ENCODE results near the gene GPR82.
"Not testable (repeated sequence)": the region's sequence is repeated elsewhere in the genome, so short reads cannot be mapped to it uniquely, and the experiment has no call there.

The GPR82 gene, protein sequence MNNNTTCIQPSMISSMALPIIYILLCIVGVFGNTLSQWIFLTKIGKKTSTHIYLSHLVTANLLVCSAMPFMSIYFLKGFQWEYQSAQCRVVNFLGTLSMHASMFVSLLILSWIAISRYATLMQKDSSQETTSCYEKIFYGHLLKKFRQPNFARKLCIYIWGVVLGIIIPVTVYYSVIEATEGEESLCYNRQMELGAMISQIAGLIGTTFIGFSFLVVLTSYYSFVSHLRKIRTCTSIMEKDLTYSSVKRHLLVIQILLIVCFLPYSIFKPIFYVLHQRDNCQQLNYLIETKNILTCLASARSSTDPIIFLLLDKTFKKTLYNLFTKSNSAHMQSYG

DNA sequence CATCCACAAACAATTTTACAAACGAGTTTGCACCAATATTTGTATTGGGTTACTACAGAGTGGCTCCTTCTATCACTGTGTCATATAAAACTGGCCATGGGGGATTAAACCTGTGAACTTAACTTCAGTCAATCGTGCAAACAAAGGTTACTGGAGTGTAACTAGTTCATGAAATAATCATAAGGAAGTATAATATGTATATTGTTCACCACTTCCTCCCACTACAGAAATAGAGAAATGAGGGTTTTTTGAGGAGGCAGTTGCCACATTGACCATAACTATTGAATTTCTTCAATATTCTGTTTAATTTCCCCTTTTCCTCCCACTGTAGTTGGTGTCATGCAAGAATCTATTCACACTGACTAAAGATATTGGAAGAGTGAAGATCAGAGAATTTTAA, at the start of gene GPR82:
Gene GPR82 (plus strand): TSS at position 356 of the 400 bp plus-strand sequence. CDS start 2,846 bp downstream, outside the sequence.
- no peak for DNase-seq (ENCODE audit: low read depth in 2 of 2)

DNA sequence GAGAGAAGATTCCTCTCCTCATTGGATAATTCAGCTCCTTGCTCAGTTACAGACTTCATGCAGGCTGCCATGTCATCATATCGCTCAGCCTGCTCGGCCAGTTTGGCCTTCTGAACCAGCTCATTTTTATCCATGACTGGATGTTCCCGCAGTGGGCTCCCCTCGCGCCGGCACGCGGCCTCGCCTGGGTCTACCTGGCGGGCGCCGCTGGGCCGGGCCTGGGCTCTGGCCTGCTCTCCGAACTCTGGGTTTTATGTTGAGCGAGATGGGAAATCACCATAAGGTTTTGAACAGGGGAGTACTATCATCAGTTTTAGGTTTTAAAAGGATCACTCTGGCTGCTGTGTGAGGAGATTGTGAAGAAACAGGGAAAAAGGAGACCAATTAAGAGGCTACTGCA, 47.6 kb upstream of the GPR82 start:
- DNase-seq (ENCODE audit: low read depth in 2 of 2), result not testable (repeated sequence)

DNA sequence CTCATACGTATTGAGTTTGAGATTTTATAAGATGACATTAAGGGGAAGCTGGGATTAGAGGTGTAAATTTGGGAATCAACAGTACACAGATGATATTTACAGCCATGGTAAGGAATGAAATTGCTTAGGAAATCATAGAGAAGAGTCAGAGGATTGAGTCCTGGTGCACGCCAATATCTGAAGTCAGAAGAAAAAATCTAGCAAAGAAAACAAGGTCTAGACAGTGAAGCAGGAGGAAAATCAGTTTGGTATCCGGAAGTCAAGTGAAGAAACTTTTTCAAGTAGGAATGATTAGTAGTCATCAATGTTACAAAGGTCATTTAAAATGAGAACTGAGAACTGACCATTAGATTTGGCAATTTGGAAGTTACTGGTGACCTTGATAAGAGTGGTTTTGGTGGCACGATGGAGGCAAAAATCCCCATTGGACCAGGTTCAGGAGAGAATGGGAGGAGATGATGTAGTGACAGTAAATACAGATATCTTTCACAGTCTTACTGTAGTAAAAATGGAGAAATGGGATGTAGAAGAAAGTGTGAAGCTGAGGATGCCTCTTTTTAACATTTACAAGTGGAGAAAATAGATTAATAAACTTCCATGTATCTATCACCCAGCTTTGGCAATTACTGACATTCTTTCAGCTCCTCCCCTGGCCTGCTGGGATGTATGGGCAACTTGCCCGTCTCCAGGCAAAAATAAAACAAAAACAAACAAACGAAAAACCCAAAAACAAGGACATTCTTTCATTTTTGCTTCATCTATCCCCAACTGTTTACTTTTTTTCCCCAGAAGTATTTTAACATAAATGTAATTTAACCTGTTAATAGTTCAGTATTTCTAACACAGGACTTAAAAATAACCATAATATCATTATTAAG, 46.6 kb upstream of the GPR82 start:
- DNase-seq (ENCODE audit: low read depth in 2 of 2), result no peak

DNA sequence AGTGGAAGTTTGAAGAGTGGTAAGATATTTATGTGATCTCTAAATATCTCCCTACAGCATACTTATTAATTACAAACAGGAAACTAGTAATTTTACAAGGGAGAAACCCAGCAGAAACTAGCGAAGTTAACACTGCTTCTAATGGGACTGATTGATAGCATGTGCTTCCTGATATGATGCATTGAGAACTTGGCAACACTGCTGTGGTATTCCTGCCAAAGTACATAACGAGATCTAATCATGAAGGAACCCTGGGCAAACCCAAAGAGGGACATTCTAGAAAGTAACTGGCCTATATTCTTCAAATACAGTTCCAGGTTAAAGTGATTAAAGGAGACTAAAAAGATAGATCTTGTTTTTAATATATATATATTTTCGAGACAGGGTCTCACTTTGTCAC, 39.8 kb upstream of the GPR82 start:
- no peak for DNase-seq (ENCODE audit: low read depth in 2 of 2)

- DNase-seq (ENCODE audit: low read depth in 2 of 2), result no peak
Measured at GRCh38 chrX:41684940-41685339, 39.0 kb upstream of the GPR82 start.

DNA sequence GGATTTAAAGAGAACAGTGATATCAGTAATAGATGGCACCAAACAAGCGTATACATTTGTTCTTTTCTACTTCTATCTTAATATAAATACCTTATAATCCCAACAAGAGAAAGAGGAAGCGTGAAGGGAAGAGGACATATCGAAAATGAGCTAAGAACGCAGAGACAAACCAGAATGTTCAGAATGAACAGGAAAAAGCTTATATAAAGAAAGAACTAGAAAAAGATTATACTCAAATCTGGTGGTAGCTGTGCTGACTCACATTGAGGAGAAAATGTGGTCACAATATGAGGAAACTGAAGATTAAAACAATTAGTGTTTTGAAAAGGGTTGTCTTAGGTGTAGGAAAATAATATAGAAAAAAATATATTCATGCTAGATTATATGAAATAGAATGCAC, 37.2 kb upstream of the GPR82 start:
- no peak for DNase-seq (ENCODE audit: low read depth in 2 of 2)

DNA sequence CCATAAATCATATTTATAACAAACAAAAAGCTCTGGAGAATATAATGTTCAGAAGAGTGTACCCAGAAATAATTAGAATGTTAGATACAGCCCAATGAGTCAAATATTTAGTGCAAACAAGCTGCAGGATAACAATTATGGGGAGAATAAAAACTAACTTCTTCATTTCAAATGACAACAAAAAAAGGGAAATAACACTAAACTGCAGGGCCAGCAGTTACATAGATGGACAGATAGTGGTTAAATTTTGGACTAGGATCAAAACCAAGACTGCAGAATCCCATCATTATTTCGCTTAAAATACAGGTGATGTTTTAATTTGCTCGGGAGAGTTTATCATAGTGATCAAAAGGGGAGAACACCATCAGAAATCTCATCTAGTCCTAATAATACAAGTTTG, 35.8 kb upstream of the GPR82 start:
- DNase-seq (ENCODE audit: low read depth in 2 of 2), result no peak

DNA sequence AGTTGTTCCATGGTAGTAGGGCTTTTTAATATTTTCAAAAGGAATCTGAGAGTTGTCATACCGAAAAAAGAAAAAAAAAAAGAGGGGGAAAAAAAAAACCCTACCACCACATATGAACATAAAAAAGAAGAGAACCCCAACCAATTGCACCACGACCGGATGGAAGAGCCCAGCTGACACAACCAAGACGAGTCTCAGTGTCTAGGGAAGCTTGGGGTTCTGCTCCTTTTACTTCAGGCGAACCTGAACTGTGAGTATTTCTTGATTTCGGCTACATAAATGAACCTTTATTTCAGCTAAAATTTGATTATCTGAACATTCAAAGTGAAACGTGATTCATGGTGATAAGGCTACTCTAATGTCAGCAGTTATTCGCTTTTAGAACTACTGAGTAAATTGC, 35.1 kb upstream of the GPR82 start, which contains the start of gene GPR34:
Gene GPR34 (plus strand): TSS at position 139 of the 400 bp plus-strand sequence. CDS start 6,661 bp downstream, outside the sequence.
- DNase-seq (ENCODE audit: low read depth in 2 of 2), result no peak

GRCh38 chrX:41689711-41690110, 34.3 kb upstream of the GPR82 start:
- no peak for DNase-seq (ENCODE audit: low read depth in 2 of 2)

DNA sequence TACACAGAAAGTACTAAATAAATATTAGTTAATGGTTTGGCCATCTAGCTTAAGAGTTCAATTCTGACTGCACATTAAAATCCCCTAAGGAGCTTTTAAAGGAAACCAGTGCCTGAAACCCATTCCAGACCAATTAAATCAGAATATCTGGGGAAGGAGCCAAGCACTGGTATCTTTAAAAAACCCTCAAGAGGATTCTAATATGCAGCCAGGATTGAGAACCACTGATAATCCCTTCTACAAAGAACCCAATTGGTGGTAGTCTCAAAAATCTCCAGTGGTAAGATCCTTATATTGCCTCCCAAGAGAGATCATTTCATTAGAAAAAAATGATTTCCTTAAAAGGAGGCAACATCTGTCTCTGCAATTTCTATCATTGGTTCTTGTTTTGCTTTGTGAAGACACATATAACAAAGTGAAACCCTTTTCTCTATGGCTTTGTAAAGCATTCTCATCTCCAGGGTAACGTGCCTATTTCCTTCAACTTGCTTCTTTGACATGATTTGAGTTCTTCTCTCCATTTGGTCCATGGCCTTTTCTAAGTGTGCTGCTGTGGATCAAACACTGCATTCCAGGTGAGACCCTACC, 31.7 kb upstream of the GPR82 start:
- no peak for DNase-seq (ENCODE audit: low read depth in 2 of 2)

DNA sequence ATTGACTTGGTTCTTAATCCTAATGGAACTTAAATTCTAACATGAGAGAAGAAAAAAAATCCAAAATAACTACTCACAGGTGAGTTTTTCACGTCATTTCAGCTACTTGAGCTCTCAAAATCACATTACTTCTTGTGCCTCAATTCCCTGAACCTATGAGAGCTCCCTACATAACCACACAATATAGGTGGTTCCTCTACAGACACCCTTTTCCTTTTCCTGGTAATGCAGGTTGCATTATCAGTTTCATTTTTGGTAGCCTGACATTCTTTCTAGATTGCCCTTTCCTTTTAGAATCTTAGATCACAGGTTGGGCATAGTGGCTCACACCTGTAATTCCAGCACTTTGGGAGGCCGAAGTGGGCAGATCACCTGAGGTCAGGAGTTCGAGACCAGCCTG, 31.0 kb upstream of the GPR82 start:
- no peak for DNase-seq (ENCODE audit: low read depth in 2 of 2)

DNA sequence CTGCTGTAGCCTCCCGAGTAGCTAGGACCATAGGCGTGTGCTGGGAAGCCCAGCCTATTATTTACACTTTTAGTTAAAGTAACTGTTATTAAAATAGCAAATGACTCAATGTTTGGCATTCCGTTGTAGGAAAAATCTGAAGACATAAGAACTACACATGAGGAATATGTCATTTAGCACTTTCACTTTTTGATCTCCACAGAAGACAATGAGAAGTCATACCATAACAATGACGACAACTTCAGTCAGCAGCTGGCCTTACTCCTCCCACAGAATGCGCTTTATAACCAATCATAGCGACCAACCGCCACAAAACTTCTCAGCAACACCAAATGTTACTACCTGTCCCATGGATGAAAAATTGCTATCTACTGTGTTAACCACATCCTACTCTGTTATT, 28.6 kb upstream of the GPR82 start:
- DNase-seq (ENCODE audit: low read depth in 2 of 2), result no peak

DNA sequence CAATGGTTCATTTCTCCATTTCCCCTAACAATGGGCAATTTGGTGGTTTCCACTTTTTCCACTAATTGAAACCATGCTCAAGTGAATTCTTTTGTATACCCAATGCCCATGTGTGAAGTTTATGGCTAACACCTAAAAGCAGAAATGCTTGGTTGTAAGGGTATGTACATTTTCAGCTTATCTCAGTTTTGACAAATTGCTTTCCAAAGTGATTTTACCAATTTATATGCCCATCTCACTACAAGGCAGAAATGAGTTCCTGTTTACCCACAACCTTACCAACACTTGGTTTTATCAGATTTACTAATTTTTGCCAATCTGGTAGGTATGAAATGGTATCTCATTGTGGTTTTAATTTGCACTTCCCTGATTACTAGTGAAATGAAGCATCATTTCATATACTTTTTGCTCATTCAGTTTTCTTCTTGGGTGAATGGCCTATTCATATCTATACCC, 20.4 kb upstream of the GPR82 start:
- DNase-seq (ENCODE audit: low read depth in 2 of 2), result no peak

DNA sequence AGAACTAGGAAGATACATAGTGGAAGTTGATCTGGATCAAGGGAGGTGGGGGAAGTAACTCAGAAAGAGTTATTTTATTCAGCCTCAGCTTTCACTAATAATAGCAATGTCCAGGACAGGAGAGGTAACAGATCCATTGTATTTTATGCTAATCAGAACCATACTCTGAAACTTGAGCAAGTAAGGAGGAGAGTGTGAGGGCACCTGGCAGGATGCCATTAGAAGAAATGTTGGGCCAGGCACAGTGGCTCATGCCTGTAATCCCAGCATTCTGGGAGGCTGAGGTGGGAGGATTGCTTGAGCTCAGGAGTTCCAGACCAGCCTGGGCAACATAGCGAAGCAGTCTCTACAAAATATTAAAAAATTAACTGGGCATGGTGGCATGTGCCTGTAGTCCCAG, 18.9 kb upstream of the GPR82 start:
- no peak for DNase-seq (ENCODE audit: low read depth in 2 of 2)

- DNase-seq (ENCODE audit: low read depth in 2 of 2), result no peak
Measured at GRCh38 chrX:41705680-41706374, 18.2 kb upstream of the GPR82 start.

GRCh38 chrX:41707218-41707617, 16.8 kb upstream of the GPR82 start:
- DNase-seq (ENCODE audit: low read depth in 2 of 2), result no peak

GRCh38 chrX:41708486-41708885, 15.5 kb upstream of the GPR82 start:
- no peak for DNase-seq (ENCODE audit: low read depth in 2 of 2)

GRCh38 chrX:41711021-41711667, 12.8 kb upstream of the GPR82 start:
- DNase-seq (ENCODE audit: low read depth in 2 of 2), result no peak

- DNase-seq (ENCODE audit: low read depth in 2 of 2), result no peak
Measured at GRCh38 chrX:41716222-41716621, 7.8 kb upstream of the GPR82 start.

DNA sequence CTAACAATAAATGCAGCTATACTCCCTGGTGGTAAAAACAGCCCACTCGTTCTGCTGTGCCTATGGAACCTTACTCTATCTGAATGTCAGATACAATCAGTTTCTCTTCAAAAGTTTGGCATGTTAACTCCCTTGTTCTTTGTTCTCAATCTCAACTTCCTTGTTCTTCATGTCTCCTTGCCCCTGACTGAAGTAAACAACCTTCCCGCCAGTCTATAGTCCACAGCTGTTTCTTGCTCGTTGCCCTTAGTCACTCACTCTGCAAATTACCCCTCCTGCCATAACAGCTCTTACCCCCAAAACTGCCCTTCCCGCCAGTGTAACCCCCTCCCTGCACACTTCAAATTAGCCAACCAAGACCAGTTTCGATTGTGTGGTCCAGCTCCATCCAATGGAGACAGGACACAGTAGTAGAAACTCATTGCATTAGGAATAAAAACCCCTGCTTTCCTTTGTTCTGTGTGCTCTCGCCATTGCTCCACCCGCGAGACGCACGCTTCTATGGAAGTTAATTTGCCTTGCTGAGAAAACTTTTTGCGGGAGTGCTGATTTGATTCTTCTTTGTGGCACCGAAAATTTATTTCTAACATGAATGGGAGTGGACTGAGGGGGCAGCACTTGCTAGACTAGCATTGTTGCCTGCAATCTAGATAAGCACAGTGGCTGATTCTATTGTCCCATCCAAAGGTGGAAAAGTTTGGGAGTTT, 7.1 kb upstream of the GPR82 start:
- no peak for DNase-seq (ENCODE audit: low read depth in 2 of 2)
